ENCODE measurements around the gene CLEC20A.
A peak's percentile ranks its signal among the peaks of the same experiment; 100 is the strongest.

The CLEC20A gene

GRCh38 chr1:178496410-178497135 lies at the start of gene CLEC20A:
Gene CLEC20A (minus strand): TSS chr1:178496964. CDS start chr1:178496939, 25 bp downstream.
- no peak for DNase-seq

- DNase-seq = no peak
Observed at GRCh38 chr1:178544531-178544930, 47.8 kb upstream of the CLEC20A start.

GRCh38 chr1:178543290-178543607 lies 46.5 kb upstream of the CLEC20A start:
- no peak for DNase-seq

- peak; percentile 93 for DNase-seq
Observed at GRCh38 chr1:178542554-178543289, 46.0 kb upstream of the CLEC20A start.

GRCh38 chr1:178541829-178542553 lies 45.2 kb upstream of the CLEC20A start:
- DNase-seq = peak; percentile 50

GRCh38 chr1:178541379-178541778 lies 44.6 kb upstream of the CLEC20A start:
- DNase-seq = no peak

GRCh38 chr1:178540646-178541045 lies 43.9 kb upstream of the CLEC20A start:
- DNase-seq = no peak

- peak; percentile 38 for DNase-seq
Observed at GRCh38 chr1:178540204-178540603, 43.4 kb upstream of the CLEC20A start.

- no peak for DNase-seq
Observed at GRCh38 chr1:178539291-178539690, 42.5 kb upstream of the CLEC20A start.

- no peak for DNase-seq
Observed at GRCh38 chr1:178538192-178538916, 41.6 kb upstream of the CLEC20A start.

- DNase-seq = no peak
Observed at GRCh38 chr1:178537382-178538090, 40.8 kb upstream of the CLEC20A start.

- DNase-seq = no peak
Observed at GRCh38 chr1:178536844-178537371, 40.1 kb upstream of the CLEC20A start.

GRCh38 chr1:178536329-178536728 lies 39.6 kb upstream of the CLEC20A start:
- no peak for DNase-seq

GRCh38 chr1:178534137-178534868 lies 37.5 kb upstream of the CLEC20A start:
- no peak for DNase-seq

GRCh38 chr1:178533121-178533946 lies 36.6 kb upstream of the CLEC20A start:
- no peak for DNase-seq

- DNase-seq = peak; percentile 89
Observed at GRCh38 chr1:178532392-178532791, 35.6 kb upstream of the CLEC20A start.

GRCh38 chr1:178531887-178532286 lies 35.1 kb upstream of the CLEC20A start:
- no peak for DNase-seq

GRCh38 chr1:178530502-178530901 lies 33.7 kb upstream of the CLEC20A start:
- DNase-seq = no peak

- DNase-seq = no peak
Observed at GRCh38 chr1:178530037-178530402, 33.3 kb upstream of the CLEC20A start.

- DNase-seq = no peak
Observed at GRCh38 chr1:178529364-178530036, 32.7 kb upstream of the CLEC20A start.
